Stimulated activated CD8-positive, alpha-beta memory T cell treated with anti-CD3 and anti-CD28 coated beads, Interleukin-4, amount 100 ng/mL, for 48 hours (primary cell): Measurements from ENCODE around the gene PRKAR1A.
A peak's percentile ranks its signal among the peaks of the same experiment; 100 is the strongest.
"Not testable (repeated sequence)": the region's sequence is repeated elsewhere in the genome, so short reads cannot be mapped to it uniquely, and the experiment has no call there.

Experiments used
- DNase-seq: peaks from one replicate; pipeline ENCODE4 v3.0.0-alpha.2; 2020

PRKAR1A gene

GRCh38 chr17:68511671-68512246 is 471 bp upstream of the PRKAR1A start:
- peak; percentile 78 for DNase-seq

- no peak for DNase-seq
These were observed 787 bp downstream of the PRKAR1A start for GRCh38 chr17:68512960-68513474.

- no peak for DNase-seq
These were observed 1.7 kb downstream of the PRKAR1A start for GRCh38 chr17:68513932-68514331.

GRCh38 chr17:68514831-68515635 is 2.8 kb downstream of the PRKAR1A start:
- DNase-seq: no peak

- no peak for DNase-seq
These were observed 4.5 kb downstream of the PRKAR1A start for GRCh38 chr17:68516732-68517131.

- not testable (repeated sequence) for DNase-seq
These were observed 5.4 kb downstream of the PRKAR1A start for GRCh38 chr17:68517605-68518004.

GRCh38 chr17:68518063-68518815 is 6.0 kb downstream of the PRKAR1A start:
- no peak for DNase-seq

- DNase-seq: not testable (repeated sequence)
These were observed 6.8 kb downstream of the PRKAR1A start for GRCh38 chr17:68519051-68519450.

GRCh38 chr17:68519911-68520310 is 7.7 kb downstream of the PRKAR1A start:
- no peak for DNase-seq

GRCh38 chr17:68522266-68522665 is 10.0 kb downstream of the PRKAR1A start:
- DNase-seq: no peak

- DNase-seq: no peak
These were observed 14.3 kb downstream of the PRKAR1A start for GRCh38 chr17:68526548-68526947.

GRCh38 chr17:68527314-68527713 is 15.1 kb downstream of the PRKAR1A start:
- no peak for DNase-seq

- DNase-seq: no peak
These were observed 19.0 kb downstream of the PRKAR1A start for GRCh38 chr17:68531252-68531651.

- no peak for DNase-seq
These were observed 20.6 kb downstream of the PRKAR1A start for GRCh38 chr17:68532826-68533225.

GRCh38 chr17:68533887-68534694 is 21.9 kb downstream of the PRKAR1A start:
- no peak for DNase-seq

GRCh38 chr17:68534695-68535088 is 22.5 kb downstream of the PRKAR1A start:
- no peak for DNase-seq

GRCh38 chr17:68535922-68536321 is 23.7 kb downstream of the PRKAR1A start:
- DNase-seq: no peak

GRCh38 chr17:68539548-68540467 is 27.6 kb downstream of the PRKAR1A start:
- no peak for DNase-seq

- DNase-seq: no peak
These were observed 28.8 kb downstream of the PRKAR1A start for GRCh38 chr17:68540981-68541380.

- DNase-seq: no peak
These were observed 29.6 kb downstream of the PRKAR1A start for GRCh38 chr17:68541816-68542215.

GRCh38 chr17:68542698-68543463 is 30.7 kb downstream of the PRKAR1A start:
- DNase-seq: no peak
